ENCODE results near the gene PTPN1. TPM values are rescaled to one million over a fixed set of nuclear protein-coding genes. Genes with fewer than 3 reads are reported as not detected.
"Not testable (repeated sequence)": the region's sequence is repeated elsewhere in the genome, so short reads cannot be mapped to it uniquely, and the experiment has no call there.

Gene PTPN1
- total RNA-seq, 1 donor from 2014 or later: 30.3 TPM

DNA sequence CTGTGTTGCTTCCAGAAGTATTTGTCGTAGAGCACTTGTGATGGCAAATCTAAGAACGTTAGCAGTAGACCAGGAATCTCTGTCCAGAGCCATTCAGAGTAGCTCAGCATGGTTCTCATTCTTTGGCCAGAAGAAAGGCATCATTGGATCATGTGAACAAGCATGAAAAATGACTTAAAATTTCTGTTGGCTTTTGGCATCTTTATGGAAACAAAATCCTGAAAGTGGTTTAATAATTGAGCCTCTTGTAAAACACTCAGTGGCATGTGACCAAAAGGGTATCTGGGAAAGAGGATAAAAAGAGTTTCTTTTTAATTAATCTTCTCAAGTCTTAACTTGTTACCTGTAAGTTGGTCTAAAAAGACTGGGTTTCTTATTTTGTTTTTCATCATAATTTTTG lies 55.2 kb downstream of the PTPN1 start:
- DNase-seq (ENCODE audit: low spot score): no peak
- H3K9me3 Mint-ChIP-seq (ENCODE audit: low read depth): no peaks in the 10 kb centered on the region
- H3K4me3 Mint-ChIP-seq (ENCODE audit: unreplicated experiment): no peak overlapping the region
- H3K27me3 Mint-ChIP-seq (ENCODE audit: low read depth): no peaks in the 10 kb centered on the region
- TF ChIP-seq, protein P1, sequence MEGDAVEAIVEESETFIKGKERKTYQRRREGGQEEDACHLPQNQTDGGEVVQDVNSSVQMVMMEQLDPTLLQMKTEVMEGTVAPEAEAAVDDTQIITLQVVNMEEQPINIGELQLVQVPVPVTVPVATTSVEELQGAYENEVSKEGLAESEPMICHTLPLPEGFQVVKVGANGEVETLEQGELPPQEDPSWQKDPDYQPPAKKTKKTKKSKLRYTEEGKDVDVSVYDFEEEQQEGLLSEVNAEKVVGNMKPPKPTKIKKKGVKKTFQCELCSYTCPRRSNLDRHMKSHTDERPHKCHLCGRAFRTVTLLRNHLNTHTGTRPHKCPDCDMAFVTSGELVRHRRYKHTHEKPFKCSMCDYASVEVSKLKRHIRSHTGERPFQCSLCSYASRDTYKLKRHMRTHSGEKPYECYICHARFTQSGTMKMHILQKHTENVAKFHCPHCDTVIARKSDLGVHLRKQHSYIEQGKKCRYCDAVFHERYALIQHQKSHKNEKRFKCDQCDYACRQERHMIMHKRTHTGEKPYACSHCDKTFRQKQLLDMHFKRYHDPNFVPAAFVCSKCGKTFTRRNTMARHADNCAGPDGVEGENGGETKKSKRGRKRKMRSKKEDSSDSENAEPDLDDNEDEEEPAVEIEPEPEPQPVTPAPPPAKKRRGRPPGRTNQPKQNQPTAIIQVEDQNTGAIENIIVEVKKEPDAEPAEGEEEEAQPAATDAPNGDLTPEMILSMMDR (IDR thresholded peaks at IDR 0.05): no peak
- peaks cover 17% of the 10 kb centered on the region for H3K36me3 Mint-ChIP-seq (ENCODE audit: low read depth)
- H3K27ac Mint-ChIP-seq (ENCODE audit: unreplicated experiment): peak overlapping the region; percentile 5
- peaks cover 42% of the 10 kb centered on the region for H3K4me1 Mint-ChIP-seq (ENCODE audit: low read depth)

DNA sequence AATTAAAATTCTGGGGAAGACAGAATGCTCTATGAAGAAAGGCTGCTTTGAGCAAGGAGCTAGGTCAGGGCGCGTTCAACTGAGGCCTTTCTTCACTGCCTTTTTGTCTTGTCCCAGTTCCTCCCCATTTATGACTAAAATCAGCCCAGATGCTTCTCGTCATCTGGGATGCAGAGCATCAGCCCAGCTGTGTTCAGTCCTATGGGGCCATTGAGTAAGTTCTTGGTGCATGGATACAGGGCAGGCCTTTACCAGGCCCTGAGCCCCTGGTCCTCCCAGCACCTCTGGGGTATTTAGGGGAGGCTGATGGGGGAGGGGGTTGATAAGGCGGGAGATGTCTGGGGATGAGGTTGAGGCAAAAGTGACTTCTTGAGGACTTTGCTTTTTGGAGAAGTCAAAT lies 55.7 kb downstream of the PTPN1 start:
- Mint-ChIP-seq H3K4me1 (ENCODE audit: low read depth) (peaks cover 39% of the 10 kb centered on the region), H3K9me3 (ENCODE audit: low read depth) (no peaks in the 10 kb centered on the region), H3K27ac (ENCODE audit: unreplicated experiment) (peak overlapping the region; percentile 5), H3K4me3 (ENCODE audit: unreplicated experiment) (no peak overlapping the region), H3K27me3 (ENCODE audit: low read depth) (no peaks in the 10 kb centered on the region), H3K36me3 (ENCODE audit: low read depth) (peaks cover 17% of the 10 kb centered on the region)
- DNase-seq (ENCODE audit: low spot score): no peak
- TF ChIP-seq, protein P1 (IDR thresholded peaks at IDR 0.05): no peak

GRCh38 chr20:50567860-50568548 lies 57.8 kb downstream of the PTPN1 start:
- peaks cover 16% of the 10 kb centered on the region for H3K36me3 Mint-ChIP-seq (ENCODE audit: low read depth)
- DNase-seq (ENCODE audit: low spot score): no peak
- H3K4me3 Mint-ChIP-seq (ENCODE audit: unreplicated experiment): no peak overlapping the region
- no peaks in the 10 kb centered on the region for H3K27me3 Mint-ChIP-seq (ENCODE audit: low read depth)
- peaks cover 43% of the 10 kb centered on the region for H3K4me1 Mint-ChIP-seq (ENCODE audit: low read depth)
- TF ChIP-seq, protein P1 (IDR thresholded peaks at IDR 0.05): no peak
- no peak overlapping the region for H3K27ac Mint-ChIP-seq (ENCODE audit: unreplicated experiment)
- H3K9me3 Mint-ChIP-seq (ENCODE audit: low read depth): no peaks in the 10 kb centered on the region

DNA sequence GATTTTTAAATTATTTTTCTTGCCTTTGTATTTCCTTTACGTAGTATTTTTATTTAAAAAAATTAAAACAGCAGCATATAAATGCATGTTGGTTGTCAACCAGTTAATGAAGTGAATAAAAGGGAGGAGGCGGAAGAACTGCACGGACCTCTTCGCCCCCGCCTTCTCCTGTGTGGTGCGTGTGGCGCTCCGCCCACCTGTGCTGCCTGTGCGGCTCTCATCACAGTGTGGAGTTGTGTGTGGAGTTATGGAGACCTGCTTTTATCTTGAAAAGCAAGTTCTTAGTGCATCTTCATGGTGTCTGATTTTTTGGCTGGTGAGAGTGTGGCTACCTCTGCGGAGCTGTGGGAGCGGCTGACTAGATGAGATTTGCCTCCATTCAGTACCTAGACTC lies 58.4 kb downstream of the PTPN1 start:
- Mint-ChIP-seq H3K9me3 (ENCODE audit: low read depth) (no peaks in the 10 kb centered on the region), H3K4me1 (ENCODE audit: low read depth) (peaks cover 44% of the 10 kb centered on the region), H3K27ac (ENCODE audit: unreplicated experiment) (no peak overlapping the region), H3K4me3 (ENCODE audit: unreplicated experiment) (no peak overlapping the region), H3K27me3 (ENCODE audit: low read depth) (no peaks in the 10 kb centered on the region), H3K36me3 (ENCODE audit: low read depth) (peaks cover 15% of the 10 kb centered on the region)
- TF ChIP-seq, protein P1 (IDR thresholded peaks at IDR 0.05): no peak
- no peak for DNase-seq (ENCODE audit: low spot score)

DNA sequence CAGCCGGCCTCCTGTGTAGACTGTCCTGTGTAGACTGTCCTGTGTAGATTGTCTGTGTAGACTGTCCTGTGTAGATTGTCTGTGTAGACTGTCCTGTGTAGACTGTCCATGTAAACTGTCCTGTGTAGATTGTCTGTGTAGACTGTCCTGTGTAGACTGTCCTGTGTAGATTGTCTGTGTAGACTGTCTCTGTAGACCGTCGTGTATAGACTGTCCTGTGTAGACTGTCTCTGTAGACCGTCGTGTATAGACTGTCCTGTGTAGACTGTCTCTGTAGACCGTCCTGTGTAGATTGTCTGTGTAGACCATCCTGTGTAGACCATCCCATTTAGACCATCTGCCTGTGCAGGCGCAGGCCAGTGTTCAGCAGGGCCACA lies 59.3 kb downstream of the PTPN1 start:
- H3K9me3 Mint-ChIP-seq (ENCODE audit: low read depth); H3K27me3 Mint-ChIP-seq (ENCODE audit: low read depth); DNase-seq (ENCODE audit: low spot score); H3K4me3 Mint-ChIP-seq (ENCODE audit: unreplicated experiment): not testable (repeated sequence)
- peak overlapping the region; percentile 22 for H3K27ac Mint-ChIP-seq (ENCODE audit: unreplicated experiment)
- peaks cover 44% of the 10 kb centered on the region for H3K4me1 Mint-ChIP-seq (ENCODE audit: low read depth)
- peaks cover 16% of the 10 kb centered on the region for H3K36me3 Mint-ChIP-seq (ENCODE audit: low read depth)

Measured in chondrocyte (in vitro differentiated cells).